Adrenal gland (tissue), 12 donors: ENCODE measurements around the gene PCDHGC5. TPM values are rescaled to one million over a fixed set of nuclear protein-coding genes. Genes with fewer than 3 reads are reported as not detected.

ENCODE experiments used
- DNase-seq, 7 donors: peaks; one replicate each; pipeline ENCODE4 v3.0.0-alpha.2; 2019 to 2020
- H3K27ac ChIP-seq, 5 donors: fragments of 200-600 bp; sonication (generic) in 4 of 5; 1 replicate in 3 of 5; 2 replicates in 2 of 5; pipeline versions ENCODE4 v1.5.1 to v1.8.0; 2016 to 2020; ENCODE audit warnings: mild to moderate bottlenecking in 1 of 5
- H3K27me3 ChIP-seq: fragments of 200-600 bp; 2 replicates; pipeline ENCODE4 v1.8.0; 2021
- H3K36me3 ChIP-seq, 2 donors: fragments of 200-600 bp; replicated peaks in 1 of 2; 1 replicate in 1 of 2; 2 replicates in 1 of 2; pipeline versions ENCODE4 v1.5.1 to v1.8.0; 2018 to 2022
- H3K4me1 ChIP-seq, 2 donors: fragments of 200-600 bp; replicated peaks in 1 of 2; 1 replicate in 1 of 2; 2 replicates in 1 of 2; pipeline versions ENCODE4 v1.5.1 to v1.8.0; 2018 to 2021
- H3K4me3 ChIP-seq, 4 donors: fragments of 200-600 bp; sonication (generic) in 3 of 4; one replicate each; pipeline ENCODE4 v1.5.1; 2016 to 2018
- H3K9me3 ChIP-seq, 3 donors: fragments of 200-600 bp; sonication (generic) in 1 of 3; replicated peaks in 1 of 3; 1 replicate in 2 of 3; 2 replicates in 1 of 3; pipeline versions ENCODE4 v1.5.1 to v1.8.0; 2016 to 2021
- CTCF ChIP-seq, 6 experiments: fragments of 450-650 bp in 4 of 6; fragments of 200-600 bp in 2 of 6; sonication (generic) in 1 of 6; IDR thresholded peaks; 1 replicate in 5 of 6; 2 replicates in 1 of 6; pipeline versions ENCODE4 v1.5.1 to v1.8.0; 2016 to 2021; ENCODE audit warnings: antibody characterized with exemption in 6 of 6, mild to moderate bottlenecking in 2 of 6, moderate library complexity in 1 of 6
- POLR2A ChIP-seq, 2 donors: fragments of 450-650 bp; IDR thresholded peaks; one replicate each; pipeline ENCODE4 v1.6.1; 2017; ENCODE audit warnings: antibody characterized with exemption in 2 of 2, mild to moderate bottlenecking in 2 of 2, moderate library complexity in 1 of 2
- WGBS, 4 donors: extraction: QIAGEN DNeasy Blood & Tissue Kit in 2 of 4; methylation state at CpG; one replicate each; pipeline versions ENCODE4 v1.1.5 to v1.1.7; 2013 to 2017; 5-methylcytosine and 5-hydroxymethylcytosine counted together
- intact Hi-C, 2 donors: fragments of 100-400 bp; cut with DNase I; formaldehyde crosslinking; loops; one replicate each; pipeline versions ENCODE4 v1.14.1 to v1.15.0; 2022 to 2023
- polyA plus RNA-seq, 3 donors: library from polyadenylated mRNA; stranded (reverse); fragments of 200-250 nt in 2 of 3; fragments of 350-450 nt in 1 of 3; fragmentation: Illumina TruSeq in 1 of 3; extraction: RNeasy Lipid Tissue Mini Kit (QIAGEN cat#74804) in 1 of 3; gene quantifications; one replicate each; pipeline ENCODE4 v1.2.3, GENCODE V29; 2013 to 2014
- total RNA-seq, 9 donors: library from RNA; depleted of rRNA in 4 of 9; stranded (reverse); fragments of >200 nt in 4 of 9; fragments of 120-200 nt in 1 of 9; fragmentation: NEBNext Ultra II Directional in 1 of 9; extraction: Animal tissue kit (Norgen Biotek cat#: 25700) in 1 of 9; gene quantifications; one replicate each; pipeline versions ENCODE4 v1.1.0 to v1.2.4, GENCODE V29; 2013 to 2023
- donor health status: healthy with polysubstance abuse.
- donor health status: Bipolar disorder and iron deficiency.
- donor health status: DM: yes; HTN: yes; CAD: no.
- donor health status: DM: no; HTN: no; CAD: no.
- donor health status: DM: no; HTN: no; CAD: no.
- donor health status: DM: yes; HTN: yes; CAD: no.

Gene PCDHGC5
- total and polyA plus RNA-seq, 12 donors = 0.10 to 5.2 (median 2.1) TPM

GRCh38 chr5:141533897-141534296, 45.0 kb downstream of the PCDHGC5 start:
- intact Hi-C loops = no loop called here
- Histone ChIP-seq H3K36me3 (peaks cover 0 to 11% of the 10 kb centered on the region in 2 donors), H3K9me3 (no peaks in the 10 kb centered on the region), H3K4me1 (peaks cover 11 to 14% of the 10 kb centered on the region in 2 donors), H3K4me3 (no peak overlapping the region), H3K27me3 (no peaks in the 10 kb centered on the region), H3K27ac (no peak overlapping the region)
- WGBS, 4 donors = 92 to 100% (median 98%) methylated on average over 1 of the region's 1 CpG
- no peak for TF ChIP-seq POLR2A (IDR thresholded peaks at IDR 0.05)
- TF ChIP-seq CTCF (IDR thresholded peaks at IDR 0.05) = no peak
- no peak for DNase-seq

GRCh38 chr5:141534492-141535213, 45.8 kb downstream of the PCDHGC5 start:
- intact Hi-C loops = no loop called here
- H3K9me3 ChIP-seq = no peaks in the 10 kb centered on the region
- H3K27ac ChIP-seq = no peak overlapping the region
- 89 to 95% (median 91%) methylated on average over 4 of the region's 4 CpGs for WGBS, 4 donors
- H3K36me3 ChIP-seq = peaks cover 0 to 9% of the 10 kb centered on the region in 2 donors
- TF ChIP-seq CTCF (IDR thresholded peaks at IDR 0.05) (no peak), POLR2A (IDR thresholded peaks at IDR 0.05) (no peak)
- no peaks in the 10 kb centered on the region for H3K27me3 ChIP-seq
- DNase-seq = no peak
- peaks cover 4 to 6% of the 10 kb centered on the region in 2 donors for H3K4me1 ChIP-seq
- H3K4me3 ChIP-seq = no peak overlapping the region

Other genes starting within 250 kb of the PCDHGC5 start
- 1 to 10 TPM in 7 of 9 donors, under 1 TPM in 2; 0.95 to 3.2 (median 1.4) TPM for gene PCDHB15, start 243.7 kb upstream of the PCDHGC5 start, total RNA-seq
- 1 to 10 TPM; 1.2 to 2.2 (median 1.4) TPM for gene PCDHB15, start 243.7 kb upstream of the PCDHGC5 start, polyA plus RNA-seq
- gene SLC25A2, start 185.0 kb upstream of the PCDHGC5 start, total RNA-seq = 1 to 10 TPM in 1 of 9 donors, under 1 TPM in 4, not detected in 4; 0.43 to 1.5 (median 0.53) TPM
- under 1 TPM in 2 of 3 donors, not detected in 1; 0.07 to 0.72 TPM for gene SLC25A2, start 185.0 kb upstream of the PCDHGC5 start, polyA plus RNA-seq
- gene TAF7, start 168.3 kb upstream of the PCDHGC5 start, total RNA-seq = 100 to 1,000 TPM in 1 of 9 donors, 10 to 100 TPM in 8; 38.0 to 111 (median 70.9) TPM
- gene TAF7, start 168.3 kb upstream of the PCDHGC5 start, polyA plus RNA-seq = 100 to 1,000 TPM in 1 of 3 donors, 10 to 100 TPM in 2; 23.9 to 132 (median 29.7) TPM
- under 1 TPM; 0.09 to 0.96 (median 0.28) TPM for gene PCDHGA1, start 158.6 kb upstream of the PCDHGC5 start, total RNA-seq
- under 1 TPM; 0.13 to 0.60 (median 0.32) TPM for gene PCDHGA1, start 158.6 kb upstream of the PCDHGC5 start, polyA plus RNA-seq
- 1 to 10 TPM in 8 of 9 donors, under 1 TPM in 1; 0.91 to 6.1 (median 2.6) TPM for gene PCDHGA2, start 150.3 kb upstream of the PCDHGC5 start, total RNA-seq
- 1 to 10 TPM in 1 of 3 donors, under 1 TPM in 2; 0.27 to 2.1 (median 0.56) TPM for gene PCDHGA2, start 150.3 kb upstream of the PCDHGC5 start, polyA plus RNA-seq
- 1 to 10 TPM; 1.0 to 6.2 (median 3.0) TPM for gene PCDHGA3, start 145.3 kb upstream of the PCDHGC5 start, total RNA-seq
- gene PCDHGA3, start 145.3 kb upstream of the PCDHGC5 start, polyA plus RNA-seq = 1 to 10 TPM in 1 of 3 donors, under 1 TPM in 2; 0.27 to 1.5 (median 0.80) TPM
- gene PCDHGB1, start 139.0 kb upstream of the PCDHGC5 start, total RNA-seq = 10 to 100 TPM in 2 of 9 donors, 1 to 10 TPM in 7; 1.6 to 16.1 (median 3.1) TPM
- gene PCDHGB1, start 139.0 kb upstream of the PCDHGC5 start, polyA plus RNA-seq = 1 to 10 TPM in 1 of 3 donors, under 1 TPM in 2; 0.20 to 2.2 (median 0.88) TPM
- gene PCDHGA4, start 134.1 kb upstream of the PCDHGC5 start, total RNA-seq = 1 to 10 TPM in 8 of 9 donors, under 1 TPM in 1; 0.97 to 9.5 (median 4.3) TPM
- 1 to 10 TPM in 1 of 3 donors, under 1 TPM in 2; 0.20 to 2.4 (median 0.64) TPM for gene PCDHGA4, start 134.1 kb upstream of the PCDHGC5 start, polyA plus RNA-seq
- gene PCDHGB2, start 129.1 kb upstream of the PCDHGC5 start, total RNA-seq = 1 to 10 TPM; 1.6 to 6.3 (median 3.4) TPM
- gene PCDHGB2, start 129.1 kb upstream of the PCDHGC5 start, polyA plus RNA-seq = 1 to 10 TPM in 1 of 3 donors, under 1 TPM in 2; 0.10 to 1.8 (median 0.88) TPM
- gene PCDHGA5, start 124.9 kb upstream of the PCDHGC5 start, total RNA-seq = 1 to 10 TPM in 8 of 9 donors, under 1 TPM in 1; 0.42 to 5.9 (median 2.0) TPM
- gene PCDHGA5, start 124.9 kb upstream of the PCDHGC5 start, polyA plus RNA-seq = under 1 TPM; 0.24 to 0.80 (median 0.79) TPM
- gene PCDHGB3, start 118.8 kb upstream of the PCDHGC5 start, total RNA-seq = 1 to 10 TPM; 1.4 to 7.1 (median 3.1) TPM
- 1 to 10 TPM in 1 of 3 donors, under 1 TPM in 2; 0.03 to 1.0 (median 0.70) TPM for gene PCDHGB3, start 118.8 kb upstream of the PCDHGC5 start, polyA plus RNA-seq
- gene PCDHGA6, start 115.2 kb upstream of the PCDHGC5 start, total RNA-seq = 1 to 10 TPM; 1.8 to 6.6 (median 2.9) TPM
- gene PCDHGA6, start 115.2 kb upstream of the PCDHGC5 start, polyA plus RNA-seq = 1 to 10 TPM in 2 of 3 donors, under 1 TPM in 1; 0.57 to 2.1 (median 1.4) TPM
- 1 to 10 TPM in 8 of 9 donors, under 1 TPM in 1; 0.91 to 5.0 (median 1.9) TPM for gene PCDHGA7, start 106.3 kb upstream of the PCDHGC5 start, total RNA-seq
- gene PCDHGA7, start 106.3 kb upstream of the PCDHGC5 start, polyA plus RNA-seq = 1 to 10 TPM in 1 of 3 donors, under 1 TPM in 2; 0.37 to 1.4 (median 0.59) TPM
- 1 to 10 TPM; 3.3 to 9.1 (median 4.8) TPM for gene PCDHGB4, start 101.4 kb upstream of the PCDHGC5 start, total RNA-seq
- gene PCDHGB4, start 101.4 kb upstream of the PCDHGC5 start, polyA plus RNA-seq = 1 to 10 TPM in 1 of 3 donors, under 1 TPM in 2; 0.27 to 2.2 (median 0.72) TPM
- gene PCDHGA8, start 96.4 kb upstream of the PCDHGC5 start, total RNA-seq = 1 to 10 TPM in 4 of 9 donors, under 1 TPM in 5; 0.06 to 4.0 (median 0.94) TPM
- gene PCDHGA8, start 96.4 kb upstream of the PCDHGC5 start, polyA plus RNA-seq = under 1 TPM; 0.15 to 0.48 (median 0.17) TPM
- gene PCDHGB5, start 91.1 kb upstream of the PCDHGC5 start, total RNA-seq = 10 to 100 TPM in 5 of 9 donors, 1 to 10 TPM in 4; 5.2 to 15.3 (median 11.7) TPM
- 1 to 10 TPM in 2 of 3 donors, under 1 TPM in 1; 0.40 to 4.5 (median 1.2) TPM for gene PCDHGB5, start 91.1 kb upstream of the PCDHGC5 start, polyA plus RNA-seq
- gene PCDHGA9, start 86.3 kb upstream of the PCDHGC5 start, total RNA-seq = 1 to 10 TPM; 1.5 to 8.6 (median 5.7) TPM
- 1 to 10 TPM in 2 of 3 donors, under 1 TPM in 1; 0.17 to 2.9 (median 1.3) TPM for gene PCDHGA9, start 86.3 kb upstream of the PCDHGC5 start, polyA plus RNA-seq
- gene PCDHGB6, start 81.1 kb upstream of the PCDHGC5 start, total RNA-seq = 10 to 100 TPM in 5 of 9 donors, 1 to 10 TPM in 4; 2.9 to 15.9 (median 11.5) TPM
- gene PCDHGB6, start 81.1 kb upstream of the PCDHGC5 start, polyA plus RNA-seq = 1 to 10 TPM in 2 of 3 donors, under 1 TPM in 1; 0.61 to 7.2 (median 1.5) TPM
- gene PCDHGA10, start 76.1 kb upstream of the PCDHGC5 start, total RNA-seq = 1 to 10 TPM; 4.5 to 9.7 (median 7.7) TPM
- gene PCDHGA10, start 76.1 kb upstream of the PCDHGC5 start, polyA plus RNA-seq = 1 to 10 TPM in 2 of 3 donors, under 1 TPM in 1; 0.64 to 2.2 (median 1.5) TPM
- gene PCDHGB7, start 71.4 kb upstream of the PCDHGC5 start, total RNA-seq = 10 to 100 TPM in 8 of 9 donors, 1 to 10 TPM in 1; 3.9 to 28.1 (median 17.9) TPM
- 1 to 10 TPM in 2 of 3 donors, under 1 TPM in 1; 0.88 to 8.2 (median 2.7) TPM for gene PCDHGB7, start 71.4 kb upstream of the PCDHGC5 start, polyA plus RNA-seq
- 1 to 10 TPM; 1.6 to 4.9 (median 3.2) TPM for gene PCDHGA11, start 68.0 kb upstream of the PCDHGC5 start, total RNA-seq
- gene PCDHGA11, start 68.0 kb upstream of the PCDHGC5 start, polyA plus RNA-seq = 1 to 10 TPM in 2 of 3 donors, under 1 TPM in 1; 0.44 to 2.0 (median 1.4) TPM
- gene PCDHGA12, start 58.6 kb upstream of the PCDHGC5 start, total RNA-seq = 10 to 100 TPM in 8 of 9 donors, 1 to 10 TPM in 1; 2.5 to 29.1 (median 13.9) TPM
- 1 to 10 TPM in 2 of 3 donors, under 1 TPM in 1; 0.34 to 5.6 (median 3.8) TPM for gene PCDHGA12, start 58.6 kb upstream of the PCDHGC5 start, polyA plus RNA-seq
- 100 to 1,000 TPM in 1 of 9 donors, 10 to 100 TPM in 7, 1 to 10 TPM in 1; 8.7 to 103 (median 76.5) TPM for gene PCDHGC3, start 13.1 kb upstream of the PCDHGC5 start, total RNA-seq
- gene PCDHGC3, start 13.1 kb upstream of the PCDHGC5 start, polyA plus RNA-seq = 100 to 1,000 TPM in 1 of 3 donors, 10 to 100 TPM in 2; 70.4 to 112 (median 90.9) TPM
- 1 to 10 TPM in 8 of 9 donors, under 1 TPM in 1; 0.30 to 6.1 (median 1.8) TPM for gene PCDHGC4, start 4.1 kb upstream of the PCDHGC5 start, total RNA-seq
- gene PCDHGC4, start 4.1 kb upstream of the PCDHGC5 start, polyA plus RNA-seq = 1 to 10 TPM in 1 of 3 donors, under 1 TPM in 2; 0.03 to 1.0 (median 0.53) TPM
- gene DIAPH1, start 129.9 kb downstream of the PCDHGC5 start, total RNA-seq = 10 to 100 TPM; 17.8 to 91.2 (median 54.0) TPM
- 10 to 100 TPM; 30.4 to 35.3 (median 35.0) TPM for gene DIAPH1, start 129.9 kb downstream of the PCDHGC5 start, polyA plus RNA-seq
- gene HDAC3, start 147.8 kb downstream of the PCDHGC5 start, total RNA-seq = 100 to 1,000 TPM in 1 of 9 donors, 10 to 100 TPM in 8; 53.1 to 101 (median 79.7) TPM
- gene HDAC3, start 147.8 kb downstream of the PCDHGC5 start, polyA plus RNA-seq = 10 to 100 TPM; 68.7 to 92.3 (median 84.9) TPM
- 10 to 100 TPM in 2 of 9 donors, 1 to 10 TPM in 7; 4.8 to 13.2 (median 6.2) TPM for gene RELL2, start 147.9 kb downstream of the PCDHGC5 start, total RNA-seq
- gene RELL2, start 147.9 kb downstream of the PCDHGC5 start, polyA plus RNA-seq = 10 to 100 TPM in 2 of 3 donors, 1 to 10 TPM in 1; 2.3 to 37.6 (median 17.4) TPM
- 10 to 100 TPM in 7 of 9 donors, 1 to 10 TPM in 2; 5.0 to 29.1 (median 16.4) TPM for gene FCHSD1, start 162.3 kb downstream of the PCDHGC5 start, total RNA-seq
- gene FCHSD1, start 162.3 kb downstream of the PCDHGC5 start, polyA plus RNA-seq = 10 to 100 TPM in 2 of 3 donors, 1 to 10 TPM in 1; 3.7 to 53.9 (median 23.6) TPM
- gene ARAP3, start 193.1 kb downstream of the PCDHGC5 start, total RNA-seq = 10 to 100 TPM in 5 of 9 donors, 1 to 10 TPM in 4; 3.0 to 16.1 (median 10.1) TPM
- gene ARAP3, start 193.1 kb downstream of the PCDHGC5 start, polyA plus RNA-seq = 10 to 100 TPM in 2 of 3 donors, 1 to 10 TPM in 1; 4.4 to 38.6 (median 21.7) TPM